Keratinocyte (primary cell): Measurements from ENCODE around the gene SPHK1. TPM values are rescaled to one million over a fixed set of nuclear protein-coding genes. Genes with fewer than 3 reads are reported as not detected.

Experiments used
- DNase-seq: peaks from one replicate; pipeline ENCODE4 v3.0.0-alpha.2; 2011; ENCODE audit warnings: low read depth, missing footprints, low spot score
- FAIRE-seq: peaks from 2 replicates; lab custom pipeline; 2011; peaks lifted over from hg19 to GRCh38; lab: Jason Lieb, UNC
- H2AFZ ChIP-seq: 2 replicates; pipeline ENCODE4 v1.6.0; 2012; ENCODE audit warnings: low read length, control low read depth, inconsistent platforms; ENCODE audit not compliant: control insufficient read depth
- H3K27ac ChIP-seq: 2 replicates; pipeline ENCODE4 v1.5.1; 2011; ENCODE audit warnings: low read length; ENCODE audit not compliant: control insufficient read depth, insufficient read depth
- H3K27me3 ChIP-seq: 3 replicates; pipeline ENCODE4 v1.6.0; 2011; ENCODE audit warnings: low read length; ENCODE audit not compliant: control insufficient read depth, insufficient read depth; ENCODE audit errors: extremely low read depth
- H3K36me3 ChIP-seq, 2 experiments: 2 replicates in 1 of 2; 3 replicates in 1 of 2; pipeline ENCODE4 v1.5.1; 2011; ENCODE audit warnings: low read length in 2 of 2, mild to moderate bottlenecking in 1 of 2; ENCODE audit not compliant: control insufficient read depth in 2 of 2, insufficient read depth in 2 of 2; ENCODE audit errors: extremely low read depth in 1 of 2
- H3K4me1 ChIP-seq: 3 replicates; pipeline ENCODE4 v1.5.1; 2011; ENCODE audit warnings: low read length; ENCODE audit not compliant: control insufficient read depth, insufficient read depth; ENCODE audit errors: extremely low read depth
- H3K4me2 ChIP-seq: 3 replicates; pipeline ENCODE4 v1.6.0; 2011; ENCODE audit warnings: low read depth, low read length; ENCODE audit not compliant: control insufficient read depth, insufficient read depth; ENCODE audit errors: extremely low read depth
- H3K4me3 ChIP-seq, 3 experiments: fragments of 200-600 bp in 1 of 3; sonication (generic) in 1 of 3; 2 replicates in 2 of 3; 3 replicates in 1 of 3; pipeline ENCODE4 v1.5.1; 2011 to 2016; ENCODE audit warnings: low read length in 3 of 3, mild to moderate bottlenecking in 3 of 3, control low read depth in 2 of 3, inconsistent platforms in 1 of 3, low read depth in 1 of 3, mixed read lengths in 1 of 3, mixed run types in 1 of 3, moderate library complexity in 1 of 3; ENCODE audit not compliant: control insufficient read depth in 2 of 3, insufficient read depth in 2 of 3; ENCODE audit errors: extremely low read depth in 1 of 3
- H3K79me2 ChIP-seq: 2 replicates; pipeline ENCODE4 v1.6.0; 2012; ENCODE audit warnings: low read length; ENCODE audit not compliant: control insufficient read depth, insufficient read depth
- H3K9ac ChIP-seq: 3 replicates; pipeline ENCODE4 v1.6.0; 2011; ENCODE audit warnings: low read length; ENCODE audit not compliant: control insufficient read depth, insufficient read depth; ENCODE audit errors: extremely low read depth
- H3K9me1 ChIP-seq: 3 replicates; pipeline ENCODE4 v1.6.0; 2011; ENCODE audit warnings: low read length; ENCODE audit not compliant: control insufficient read depth, insufficient read depth; ENCODE audit errors: extremely low read depth
- H3K9me3 ChIP-seq: 2 replicates; pipeline ENCODE4 v1.5.1; 2012; ENCODE audit warnings: low read depth, low read length; ENCODE audit not compliant: control insufficient read depth
- H4K20me1 ChIP-seq: 3 replicates; pipeline ENCODE4 v1.6.0; 2011; ENCODE audit warnings: low read length; ENCODE audit not compliant: control insufficient read depth, insufficient read depth; ENCODE audit errors: extremely low read depth
- CTCF ChIP-seq, 3 experiments: IDR thresholded peaks in 1 of 3; conservative IDR thresholded peaks in 1 of 3; optimal IDR thresholded peaks in 1 of 3; 2 replicates in 2 of 3; 3 replicates in 1 of 3; pipeline versions ENCODE3 to v1.5.1; 2011; ENCODE audit warnings: low read length in 3 of 3, mild to moderate bottlenecking in 3 of 3, moderate library complexity in 2 of 3, control low read depth in 1 of 3, inconsistent platforms in 1 of 3; ENCODE audit not compliant: insufficient read depth in 2 of 3; ENCODE audit errors: extremely low read depth in 1 of 3
- EZH2 ChIP-seq: IDR thresholded peaks from one replicate; pipeline ENCODE4 v1.6.1; 2012; ENCODE audit warnings: inconsistent platforms, mild to moderate bottlenecking, low read length, moderate library complexity
- dilution Hi-C: fragments of 300-500 bp; cut with MboI; formaldehyde crosslinking; loops from one replicate; pipeline ENCODE4 v1.7.0; 2020; ENCODE audit warnings: low sequenced_read_pairs; ENCODE audit not compliant: extremely low pct_ligation_motif_present
- polyA plus RNA-seq, 5 experiments: library from polyadenylated mRNA; depleted of rRNA in 3 of 5; stranded (reverse) in 3 of 5; stranded (forward) in 1 of 5; unstranded in 1 of 5; fragments of >200 nt; gene quantifications; 1 replicate in 1 of 5; 2 replicates in 3 of 5; 3 replicates in 1 of 5; pipeline versions ENCODE4 v1.2.1 to v1.2.3, GENCODE V29; 2011 to 2012; ENCODE audit warnings: missing spikeins in 2 of 5, low read depth in 1 of 5, low replicate concordance in 1 of 5

The SPHK1 gene
- polyA plus RNA-seq, 1 donor (not counting 4 experiments of a cell fraction or from before 2014, with no cell fraction given): 50.2 TPM

DNA sequence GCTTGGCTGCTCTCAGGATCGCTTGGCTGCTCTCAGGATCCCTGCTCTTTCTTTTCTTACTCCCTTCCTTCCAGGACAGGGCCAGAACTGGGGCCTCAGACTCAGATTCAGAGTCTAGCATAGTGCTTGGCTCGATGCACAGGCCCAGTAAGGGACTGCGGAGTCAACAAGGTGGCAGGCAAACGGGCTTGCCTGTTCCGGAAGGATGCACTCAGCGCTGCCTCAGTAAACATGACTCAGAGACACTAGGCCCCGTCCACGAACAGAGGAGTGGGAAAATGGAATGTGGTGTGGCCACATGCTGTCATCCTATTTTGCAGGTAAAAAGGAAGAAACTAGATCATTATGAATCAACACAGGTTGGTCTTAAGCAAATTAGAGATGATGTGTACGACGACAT, 9.8 kb downstream of the SPHK1 start:
- Histone ChIP-seq H4K20me1 (no peaks in the 10 kb centered on the region), H2AFZ (no peak overlapping the region), H3K4me2 (no peak overlapping the region), H3K27me3 (no peaks in the 10 kb centered on the region), H3K27ac (no peak overlapping the region), H3K4me1 (peaks cover 3% of the 10 kb centered on the region), H3K9me1 (no peaks in the 10 kb centered on the region), H3K9ac (no peak overlapping the region), H3K36me3 (peaks cover 29 to 42% of the 10 kb centered on the region in 2 experiments), H3K4me3 (no peak overlapping the region), H3K9me3 (no peaks in the 10 kb centered on the region), H3K79me2 (no peaks in the 10 kb centered on the region)
- FAIRE-seq: no peak
- dilution Hi-C loops: no loop called here
- TF ChIP-seq CTCF (optimal IDR thresholded peaks at IDR 0.05 in 1 of 3, IDR thresholded peaks at IDR 0.05 in 1 of 3, conservative IDR thresholded peaks at IDR 0.05 in 1 of 3; ENCODE audit: extremely low read depth in 1 of 3, insufficient read depth in 2 of 3, low read length in 3 of 3): no peak
- TF ChIP-seq EZH2: no peak
- no peak for DNase-seq

- TF ChIP-seq EZH2: no peak
- TF ChIP-seq CTCF (optimal IDR thresholded peaks at IDR 0.05 in 1 of 3, IDR thresholded peaks at IDR 0.05 in 1 of 3, conservative IDR thresholded peaks at IDR 0.05 in 1 of 3; ENCODE audit: extremely low read depth in 1 of 3, insufficient read depth in 2 of 3, low read length in 3 of 3): no peak
- DNase-seq (no peak), FAIRE-seq (no peak)
- no peak overlapping the region for H3K9ac ChIP-seq
- H2AFZ ChIP-seq: no peak overlapping the region
- dilution Hi-C loops: no loop called here
- H4K20me1 ChIP-seq: no peaks in the 10 kb centered on the region
- H3K4me2 ChIP-seq: no peak overlapping the region
- no peaks in the 10 kb centered on the region for H3K9me3 ChIP-seq
- H3K36me3 ChIP-seq: peaks cover 39 to 44% of the 10 kb centered on the region in 2 experiments
- no peaks in the 10 kb centered on the region for H3K9me1 ChIP-seq
- peaks cover 3% of the 10 kb centered on the region for H3K4me1 ChIP-seq
- H3K27me3 ChIP-seq: no peaks in the 10 kb centered on the region
- H3K4me3 ChIP-seq: no peak overlapping the region
- H3K79me2 ChIP-seq: no peaks in the 10 kb centered on the region
- no peak overlapping the region for H3K27ac ChIP-seq
These were observed 11.6 kb downstream of the SPHK1 start for GRCh38 chr17:76395980-76396379.
